Adrenal gland (tissue), 5 donors: ENCODE results near the gene PARP12.

Source experiments
- CTCF ChIP-seq, 6 experiments: fragments of 450-650 bp in 4 of 6; fragments of 200-600 bp in 2 of 6; sonication (generic) in 1 of 6; IDR thresholded peaks; 1 replicate in 5 of 6; 2 replicates in 1 of 6; pipeline versions ENCODE4 v1.5.1 to v1.8.0; 2016 to 2021; ENCODE audit warnings: antibody characterized with exemption in 6 of 6, mild to moderate bottlenecking in 2 of 6, moderate library complexity in 1 of 6
- POLR2A ChIP-seq, 2 donors: fragments of 450-650 bp; IDR thresholded peaks; one replicate each; pipeline ENCODE4 v1.6.1; 2017; ENCODE audit warnings: antibody characterized with exemption in 2 of 2, mild to moderate bottlenecking in 2 of 2, moderate library complexity in 1 of 2
- donor health status: DM: no; HTN: no; CAD: no.

GRCh38 chr7:140081774-140082425, 19.1 kb upstream of the PARP12 start:
- TF ChIP-seq CTCF (IDR thresholded peaks at IDR 0.05) (no peak), POLR2A (IDR thresholded peaks at IDR 0.05) (no peak)
